ENCODE measurements around the gene CHST7.
A peak's percentile ranks its signal among the peaks of the same experiment; 100 is the strongest.

Gene CHST7

GRCh38 chrX:46580613-46581012 lies 7.0 kb downstream of the CHST7 start:
- DNase-seq (ENCODE audit: low read depth): no peak
- H3K4me3 ChIP-seq (ENCODE audit: low read length): no peak overlapping the region
- no peak for TF ChIP-seq CTCF (IDR thresholded peaks at IDR 0.05; ENCODE audit: insufficient read depth, low read depth, low read length, missing control alignments)

DNA sequence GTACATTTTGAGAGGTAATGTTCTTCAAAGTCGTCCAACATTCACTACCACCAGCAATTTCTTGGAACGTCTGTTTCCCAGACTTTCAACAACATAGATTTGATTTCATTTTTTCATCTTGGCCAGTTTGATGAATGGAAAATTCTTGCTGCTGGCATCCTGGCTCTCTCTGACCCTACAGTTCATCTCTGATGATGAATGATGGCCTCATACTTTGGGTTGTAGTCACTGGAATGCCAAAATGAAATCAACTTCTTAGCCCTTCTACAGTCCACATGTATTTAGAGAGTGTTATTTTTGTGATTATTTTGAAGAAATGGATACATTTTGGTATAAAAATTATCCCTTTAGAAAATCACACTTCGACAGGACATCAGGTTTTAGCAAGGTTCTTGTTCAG lies 8.8 kb downstream of the CHST7 start:
- H3K4me3 ChIP-seq (ENCODE audit: low read length): no peak overlapping the region
- no peak for TF ChIP-seq CTCF (IDR thresholded peaks at IDR 0.05; ENCODE audit: insufficient read depth, low read depth, low read length, missing control alignments)
- DNase-seq (ENCODE audit: low read depth): peak; percentile 60

DNA sequence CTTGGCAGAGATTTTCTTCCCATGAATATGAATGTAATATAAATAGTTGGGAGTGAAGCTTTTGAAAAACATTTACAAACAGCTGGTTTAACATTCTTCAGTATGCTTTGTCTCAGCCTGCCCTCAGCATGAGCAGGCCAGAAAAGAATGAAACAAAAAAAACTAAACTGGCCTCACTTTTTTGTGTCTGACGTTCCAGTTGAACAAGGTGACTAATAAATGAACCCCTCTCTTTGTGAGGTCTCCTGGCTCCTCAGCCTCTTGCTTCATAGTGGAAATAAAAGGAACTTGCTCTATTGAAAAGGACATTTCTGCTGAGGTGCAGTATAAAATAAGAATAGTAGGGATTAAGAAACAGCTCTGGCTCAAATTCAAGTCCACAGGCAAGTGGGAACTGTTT lies 9.4 kb downstream of the CHST7 start:
- no peak overlapping the region for H3K4me3 ChIP-seq (ENCODE audit: low read length)
- DNase-seq (ENCODE audit: low read depth): peak; percentile 88
- no peak for TF ChIP-seq CTCF (IDR thresholded peaks at IDR 0.05; ENCODE audit: insufficient read depth, low read depth, low read length, missing control alignments)

DNA sequence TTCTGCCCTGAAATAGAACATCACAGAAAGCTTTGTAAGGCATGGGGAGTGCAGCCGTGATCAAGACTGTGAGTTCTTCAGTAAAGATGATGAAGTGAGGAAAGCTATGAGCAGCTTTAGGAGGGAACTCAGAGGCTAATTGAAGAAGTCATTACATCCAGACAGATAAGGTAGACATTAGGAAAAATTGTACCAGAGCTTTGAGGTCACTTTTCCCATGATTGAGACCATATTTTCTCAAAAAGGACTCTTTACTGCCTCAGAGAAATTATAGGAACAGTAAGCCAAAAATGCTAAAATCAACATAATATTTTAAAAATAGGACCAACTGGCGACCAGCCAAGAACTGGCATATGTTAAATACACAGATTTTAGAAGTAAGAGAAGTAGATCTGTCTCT lies 11.2 kb downstream of the CHST7 start:
- DNase-seq (ENCODE audit: low read depth): no peak
- TF ChIP-seq CTCF (IDR thresholded peaks at IDR 0.05; ENCODE audit: insufficient read depth, low read depth, low read length, missing control alignments): no peak
- no peak overlapping the region for H3K4me3 ChIP-seq (ENCODE audit: low read length)

DNA sequence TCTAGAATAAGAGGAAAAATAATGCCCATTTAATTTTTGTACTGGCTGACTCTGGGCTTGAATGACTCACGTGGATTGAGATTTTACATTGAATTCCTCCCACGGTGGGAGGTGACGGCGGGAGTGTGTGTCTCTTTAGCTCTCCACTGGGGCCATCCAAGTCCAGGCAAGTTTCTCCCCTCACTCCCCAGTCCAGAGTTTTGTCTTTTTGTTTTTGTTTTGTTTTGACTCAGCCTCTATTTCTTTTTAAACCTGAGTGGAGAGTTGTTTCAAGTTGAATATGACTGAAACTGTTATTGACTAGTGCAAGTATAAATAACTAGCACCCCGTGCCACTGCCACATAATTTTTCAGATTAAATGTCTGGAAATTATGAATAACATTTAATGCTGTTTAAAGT lies 13.6 kb downstream of the CHST7 start:
- no peak for TF ChIP-seq CTCF (IDR thresholded peaks at IDR 0.05; ENCODE audit: insufficient read depth, low read depth, low read length, missing control alignments)
- peak; percentile 83 for DNase-seq (ENCODE audit: low read depth)
- H3K4me3 ChIP-seq (ENCODE audit: low read length): no peak overlapping the region

DNA sequence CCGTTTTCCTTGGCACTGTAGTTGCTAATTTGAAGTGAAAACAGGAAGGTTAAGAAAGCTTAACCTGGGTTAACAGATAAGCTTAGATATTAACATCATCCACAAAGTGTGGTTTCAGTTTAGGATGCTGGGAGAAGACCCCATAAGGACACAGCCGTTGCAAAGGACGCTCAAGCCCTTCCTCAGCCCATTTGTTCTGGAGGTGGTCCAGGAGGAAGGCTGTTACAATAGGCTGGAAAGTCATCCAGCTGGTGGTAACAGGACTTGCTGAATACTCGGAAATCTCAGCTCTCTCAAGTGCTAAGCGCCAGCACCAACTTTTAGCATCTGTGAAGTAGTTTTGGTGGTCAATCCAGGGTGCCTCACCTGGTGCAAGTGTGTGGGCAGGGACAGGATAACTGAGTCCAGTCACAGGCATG lies 14.2 kb downstream of the CHST7 start:
- no peak for DNase-seq (ENCODE audit: low read depth)
- H3K4me3 ChIP-seq (ENCODE audit: low read length): no peak overlapping the region
- no peak for TF ChIP-seq CTCF (IDR thresholded peaks at IDR 0.05; ENCODE audit: insufficient read depth, low read depth, low read length, missing control alignments)

GRCh38 chrX:46588263-46588662 lies 14.7 kb downstream of the CHST7 start:
- H3K4me3 ChIP-seq (ENCODE audit: low read length): no peak overlapping the region
- TF ChIP-seq CTCF (IDR thresholded peaks at IDR 0.05; ENCODE audit: insufficient read depth, low read depth, low read length, missing control alignments): no peak
- peak; percentile 48 for DNase-seq (ENCODE audit: low read depth)

Measured in epithelial cell of esophagus (primary cell).